Activated gamma-delta T cell (primary cell): ENCODE results near the gene LRRC8B.
"Not testable (repeated sequence)": the region's sequence is repeated elsewhere in the genome, so short reads cannot be mapped to it uniquely, and the experiment has no call there.

Experiments used
- DNase-seq: peaks from one replicate; lab custom pipeline; 2025; lab: John Stamatoyannopoulos, UW

The LRRC8B gene

GRCh38 chr1:89584211-89584610, 59.6 kb downstream of the LRRC8B start:
- no peak for DNase-seq

DNA sequence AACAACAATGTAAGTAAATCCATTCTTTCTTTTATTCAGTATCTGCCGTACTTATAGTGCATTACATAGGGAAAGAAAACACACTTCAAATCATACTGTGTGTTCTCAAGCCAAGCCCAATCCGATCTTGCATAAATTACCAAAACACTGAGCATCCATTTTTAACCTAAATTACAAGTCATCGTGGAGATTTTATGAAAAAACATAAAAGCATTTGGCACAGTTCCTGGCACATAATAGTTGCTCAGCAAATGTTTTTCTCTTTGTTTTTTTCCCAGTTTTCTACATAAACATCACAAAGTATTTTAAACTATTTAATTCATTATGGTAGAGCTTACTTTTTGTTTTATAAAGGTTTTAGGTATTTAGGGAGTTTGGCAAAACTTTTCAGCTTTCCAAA, 60.2 kb downstream of the LRRC8B start:
- no peak for DNase-seq

GRCh38 chr1:89587729-89588161, 63.1 kb downstream of the LRRC8B start:
- DNase-seq: no peak

DNA sequence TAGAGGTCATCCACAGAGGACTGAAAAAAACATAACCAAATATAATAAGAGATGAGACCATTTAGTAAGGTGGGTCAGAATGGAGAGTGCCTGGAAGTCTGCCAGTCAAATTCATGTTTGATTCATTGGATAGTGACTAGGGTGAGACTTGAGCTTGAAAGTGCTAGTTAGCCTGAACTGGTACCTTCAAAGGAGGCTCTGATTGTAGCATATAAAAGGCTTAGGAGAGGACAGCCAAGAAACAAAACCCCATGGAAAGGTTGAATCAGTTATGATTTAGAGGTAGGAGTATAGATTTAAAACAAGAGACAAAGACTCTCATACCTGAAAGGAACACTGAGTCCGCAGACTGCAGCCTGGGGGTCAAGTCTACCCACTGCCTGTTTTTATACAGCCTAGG, 63.9 kb downstream of the LRRC8B start:
- no peak for DNase-seq

- no peak for DNase-seq
Observed at GRCh38 chr1:89589515-89589914, 64.9 kb downstream of the LRRC8B start.

GRCh38 chr1:89590341-89591080, 65.9 kb downstream of the LRRC8B start:
- no peak for DNase-seq

- DNase-seq: not testable (repeated sequence)
Observed at GRCh38 chr1:89592861-89593302, 68.3 kb downstream of the LRRC8B start.

DNA sequence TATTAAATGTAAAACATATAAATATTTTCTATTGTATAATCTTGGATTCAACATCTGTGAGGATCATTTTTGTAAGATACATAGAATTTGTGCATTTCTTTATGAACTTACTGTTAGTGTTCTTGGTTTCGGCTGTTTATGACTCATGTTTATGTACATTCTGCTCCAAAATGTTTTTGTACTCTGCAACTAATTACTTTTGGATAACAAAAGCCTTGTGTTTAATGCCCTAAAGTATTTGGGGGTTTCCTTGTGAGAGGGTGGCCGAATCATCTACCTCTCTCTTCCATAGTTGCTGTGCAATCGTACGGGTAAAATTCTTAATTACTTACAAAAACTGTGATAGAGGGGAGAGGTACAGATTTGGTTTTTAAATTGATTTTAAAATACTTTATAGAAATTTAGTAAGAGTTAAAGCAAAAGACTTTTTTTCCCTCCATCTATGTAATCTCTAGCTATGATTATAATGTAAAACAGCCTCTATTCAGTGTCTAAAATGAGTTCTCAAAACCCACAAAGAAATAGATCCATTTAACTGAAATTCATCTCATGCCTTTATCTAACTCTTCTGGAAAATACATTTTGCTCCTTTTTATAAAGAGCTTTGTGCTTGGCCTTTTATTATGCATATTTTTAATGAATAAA, 69.6 kb downstream of the LRRC8B start:
- no peak for DNase-seq

- no peak for DNase-seq
Observed at GRCh38 chr1:89596698-89597097, 72.1 kb downstream of the LRRC8B start.

DNA sequence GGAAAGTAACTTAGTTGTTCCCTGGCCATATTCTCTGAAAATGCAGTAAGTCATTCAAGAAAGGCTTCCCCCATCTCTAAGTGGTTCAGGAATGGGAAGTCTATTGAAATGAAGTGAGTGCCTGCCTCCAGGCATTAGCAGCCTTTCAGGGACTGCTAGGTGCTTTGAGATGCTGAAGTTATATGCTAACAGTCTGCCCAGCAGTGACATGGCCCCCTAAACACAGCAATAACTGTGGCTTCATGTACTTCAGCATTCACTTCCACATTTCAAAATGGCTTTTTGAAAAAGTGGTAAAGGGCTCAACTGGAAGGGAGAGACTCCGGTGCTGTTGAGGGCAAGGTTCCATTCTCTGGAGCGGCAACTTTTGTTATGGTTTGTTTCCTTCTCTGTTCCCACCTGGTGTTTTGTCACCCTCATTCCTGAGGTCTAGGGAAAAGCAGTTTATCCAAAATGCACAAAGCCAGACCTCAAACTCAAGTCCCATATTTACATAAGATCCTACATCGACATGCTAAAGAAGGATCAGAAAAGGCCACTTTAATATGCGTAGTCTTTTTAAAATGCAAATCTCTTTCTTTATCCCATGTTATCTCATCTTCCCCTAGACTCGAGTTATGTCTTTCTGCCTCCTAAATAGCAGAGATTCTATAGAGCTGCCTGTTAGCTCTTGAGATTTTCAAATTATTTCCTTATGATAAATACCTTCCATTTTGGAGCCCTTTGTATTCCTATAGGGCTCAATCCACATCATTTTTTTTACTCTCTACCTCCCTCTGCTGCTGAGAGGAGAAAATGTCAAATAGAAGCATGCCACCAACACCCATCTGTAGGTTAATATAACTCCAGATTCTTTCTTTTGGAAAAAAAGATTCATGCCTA, 74.1 kb downstream of the LRRC8B start:
- no peak for DNase-seq

GRCh38 chr1:89599332-89599630, 74.7 kb downstream of the LRRC8B start:
- no peak for DNase-seq

- no peak for DNase-seq
Observed at GRCh38 chr1:89600451-89601224, 76.0 kb downstream of the LRRC8B start.

GRCh38 chr1:89602871-89603404, 78.3 kb downstream of the LRRC8B start:
- no peak for DNase-seq

GRCh38 chr1:89603651-89604413, 79.2 kb downstream of the LRRC8B start:
- no peak for DNase-seq

- DNase-seq: no peak
Observed at GRCh38 chr1:89604414-89604735, 79.7 kb downstream of the LRRC8B start.

GRCh38 chr1:89605692-89606091, 81.1 kb downstream of the LRRC8B start:
- no peak for DNase-seq

DNA sequence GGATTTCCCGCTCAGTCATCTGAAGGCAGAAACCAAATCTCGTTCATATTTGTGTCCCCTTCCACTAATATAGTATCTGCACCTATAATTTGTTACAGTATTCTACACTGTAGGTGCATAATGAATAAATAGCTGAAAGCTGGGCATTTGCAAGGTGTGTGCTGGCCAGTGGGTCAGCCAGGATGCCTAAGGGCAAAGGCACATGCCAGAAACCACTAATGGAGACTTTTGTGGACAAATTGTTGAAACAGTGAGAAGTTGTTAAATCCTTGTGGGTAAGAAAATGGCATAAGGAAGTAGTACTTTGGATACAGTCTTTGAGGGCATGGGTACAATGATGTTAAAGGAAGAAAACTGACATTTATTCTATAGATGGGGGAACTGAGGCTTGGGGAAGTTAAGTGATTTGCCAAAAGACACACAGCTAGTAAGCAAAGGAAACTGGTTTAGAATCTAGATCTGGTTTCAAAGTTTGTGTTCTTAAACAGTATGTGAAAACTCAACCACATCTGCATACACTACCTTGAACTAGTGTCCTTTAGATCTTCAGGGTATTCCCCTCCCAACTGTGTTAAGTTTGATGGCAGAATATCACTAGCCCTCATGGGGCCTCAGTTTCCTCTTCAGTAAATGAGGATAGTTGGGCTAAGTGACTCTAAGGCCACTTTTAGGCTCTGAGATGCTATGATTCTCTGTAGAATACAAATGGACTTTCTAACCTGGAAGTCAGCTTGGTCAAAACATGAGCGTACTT, 81.8 kb downstream of the LRRC8B start:
- no peak for DNase-seq

DNA sequence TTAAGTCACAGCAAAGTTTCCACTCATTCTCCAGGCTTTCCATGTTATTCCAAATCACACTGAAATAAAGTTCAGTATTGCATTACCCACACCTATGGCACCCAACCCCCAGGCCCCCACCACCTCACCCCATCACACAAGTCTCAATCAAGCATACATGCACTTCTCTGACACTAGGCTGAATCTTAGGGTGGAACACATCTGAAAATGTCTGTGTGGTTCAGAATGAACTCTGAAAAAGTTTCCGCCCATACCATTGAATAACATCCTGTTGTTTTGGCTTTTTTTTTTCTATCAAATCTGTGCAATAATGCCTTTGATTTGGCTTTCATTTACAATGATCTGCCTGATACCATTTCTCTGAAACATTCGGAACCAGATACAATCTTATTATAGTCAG, 82.5 kb downstream of the LRRC8B start:
- no peak for DNase-seq

GRCh38 chr1:89607586-89608318, 83.1 kb downstream of the LRRC8B start:
- DNase-seq: no peak
